ENCODE data around the gene TWF1.
A peak's percentile ranks its signal among the peaks of the same experiment; 100 is the strongest.
"Not testable (repeated sequence)": the region's sequence is repeated elsewhere in the genome, so short reads cannot be mapped to it uniquely, and the experiment has no call there.

The TWF1 gene

GRCh38 chr12:43805860-43806736, at the start of gene TWF1:
TSS of gene TWF1 (minus strand) at chr12:43806317. CDS start at chr12:43806245, 72 bp downstream.
- peak; percentile 94 for DNase-seq
- ATAC-seq = peak; percentile 97

- no peak for ATAC-seq
Observed at GRCh38 chr12:43852744-43853143, 46.6 kb upstream of the TWF1 start.

GRCh38 chr12:43848786-43849185, 42.7 kb upstream of the TWF1 start:
- DNase-seq (no peak), ATAC-seq (no peak)

More at GRCh38 chr12:43852744-43853143, 46.6 kb upstream of the TWF1 start:
- DNase-seq = no peak

GRCh38 chr12:43848226-43848507, 42.0 kb upstream of the TWF1 start:
- DNase-seq (no peak), ATAC-seq (no peak)

GRCh38 chr12:43847425-43848225, 41.5 kb upstream of the TWF1 start:
- ATAC-seq = peak; percentile 66
- DNase-seq = not testable (repeated sequence)

- no peak for DNase-seq
- no peak for ATAC-seq
Observed at GRCh38 chr12:43842259-43842658, 36.1 kb upstream of the TWF1 start.

GRCh38 chr12:43841253-43841652, 35.1 kb upstream of the TWF1 start:
- ATAC-seq (no peak), DNase-seq (no peak)

- ATAC-seq (no peak), DNase-seq (no peak)
Observed at GRCh38 chr12:43840338-43840737, 34.2 kb upstream of the TWF1 start.

GRCh38 chr12:43836475-43836989, 30.4 kb upstream of the TWF1 start:
- no peak for ATAC-seq
- DNase-seq = no peak

- ATAC-seq = peak; percentile 74
Observed at GRCh38 chr12:43835656-43836474, 29.7 kb upstream of the TWF1 start, which contains the start of gene TMEM117. TSS of gene TMEM117 (plus strand) at chr12:43836081.

GRCh38 chr12:43835264-43835655, 29.1 kb upstream of the TWF1 start:
- ATAC-seq (no peak), DNase-seq (no peak)

More at GRCh38 chr12:43835656-43836474, 29.7 kb upstream of the TWF1 start, which contains the start of gene TMEM117:
- DNase-seq = peak; percentile 61

GRCh38 chr12:43832463-43833168, 26.5 kb upstream of the TWF1 start:
- DNase-seq (no peak), ATAC-seq (peak; percentile 44)

GRCh38 chr12:43827093-43827492, 21.0 kb upstream of the TWF1 start:
- no peak for DNase-seq
- ATAC-seq = no peak

GRCh38 chr12:43826681-43827080, 20.6 kb upstream of the TWF1 start:
- no peak for DNase-seq
- no peak for ATAC-seq

- ATAC-seq = no peak
- DNase-seq = no peak
Observed at GRCh38 chr12:43824207-43824775, 18.2 kb upstream of the TWF1 start.

- DNase-seq = no peak
- ATAC-seq = peak; percentile 70
Observed at GRCh38 chr12:43816168-43816567, 10.1 kb upstream of the TWF1 start.

- ATAC-seq (no peak), DNase-seq (no peak)
Observed at GRCh38 chr12:43815416-43815815, 9.3 kb upstream of the TWF1 start.

GRCh38 chr12:43812926-43813325, 6.8 kb upstream of the TWF1 start:
- ATAC-seq (no peak), DNase-seq (no peak)

- DNase-seq = no peak
- ATAC-seq = no peak
Observed at GRCh38 chr12:43812057-43812456, 5.9 kb upstream of the TWF1 start.

- ATAC-seq = no peak
- no peak for DNase-seq
Observed at GRCh38 chr12:43807386-43807785, 1.3 kb upstream of the TWF1 start.

GRCh38 chr12:43806737-43807072, 588 bp upstream of the TWF1 start:
- ATAC-seq (no peak), DNase-seq (no peak)

Measured in stimulated activated naive CD8-positive, alpha-beta T cell treated with anti-CD3 and anti-CD28 coated beads, Interleukin-15, Interleukin-2, amounts not matched to agents 100 U/mL and 50 U/mL, for 24 hours (primary cell).